ENCODE data around the gene POLD1. TPM values are rescaled to one million over a fixed set of nuclear protein-coding genes. Genes with fewer than 3 reads are reported as not detected.
"Not testable (repeated sequence)": the region's sequence is repeated elsewhere in the genome, so short reads cannot be mapped to it uniquely, and the experiment has no call there.

Gene POLD1
- total and polyA plus RNA-seq, 3 experiments from 2014 or later = 29.4 to 160 (median 154) TPM

- Mint-ChIP-seq H3K4me1 (peaks cover 8 to 17% (median 12%) of the 10 kb centered on the region in 3 donors), H3K4me3 (no peak overlapping the region), H3K27me3 (peaks cover 0 to 4% of the 10 kb centered on the region in 2 donors), H3K9me3 (peaks cover 0 to 10% (median 7%) of the 10 kb centered on the region in 5 donors), H3K27ac (no peak overlapping the region), H3K36me3 (peaks cover 0 to 4% (median 0%) of the 10 kb centered on the region in 3 donors)
- no peak for DNase-seq
- Histone ChIP-seq H3K4me1 (ENCODE audit: insufficient read depth, low read length) (peaks cover 4% of the 10 kb centered on the region), H3K9me3 (ENCODE audit: low read length) (no peaks in the 10 kb centered on the region), H3K4me3 (ENCODE audit: low read length) (no peak overlapping the region), H3K36me3 (ENCODE audit: insufficient read depth, low read length) (no peaks in the 10 kb centered on the region), H3K27me3 (ENCODE audit: insufficient read depth, low read length, poor library complexity, severe bottlenecking) (no peaks in the 10 kb centered on the region), H3K27ac (ENCODE audit: low read depth, low read length) (no peak overlapping the region)
- CTCF ChIA-PET = no interaction called here
- POLR2A ChIA-PET = no interaction called here
Observed at GRCh38 chr19:50349277-50350057, 34.7 kb upstream of the POLD1 start.

- ChIA-PET POLR2A (no interaction called here), CTCF (interaction anchor here (1.6 kb wide), 1 partner anchor 108 kb away, joined by 5 read pairs; no protein-coding TSS in a partner anchor)
- Histone ChIP-seq H3K9me3 (ENCODE audit: low read length) (no peaks in the 10 kb centered on the region), H3K27me3 (ENCODE audit: insufficient read depth, low read length, poor library complexity, severe bottlenecking) (no peaks in the 10 kb centered on the region), H3K27ac (ENCODE audit: low read depth, low read length) (no peak overlapping the region), H3K36me3 (ENCODE audit: insufficient read depth, low read length) (no peaks in the 10 kb centered on the region), H3K4me3 (ENCODE audit: low read length) (no peak overlapping the region), H3K4me1 (ENCODE audit: insufficient read depth, low read length) (no peaks in the 10 kb centered on the region)
- Mint-ChIP-seq H3K27ac (no peak overlapping the region), H3K36me3 (peaks cover 0 to under 1% (median 0%) of the 10 kb centered on the region in 3 donors), H3K27me3 (peaks cover 2 to 4% of the 10 kb centered on the region in 2 donors), H3K9me3 (no peaks in the 10 kb centered on the region), H3K4me1 (peaks cover 5 to 11% (median 10%) of the 10 kb centered on the region in 3 donors), H3K4me3 (no peak overlapping the region)
- DNase-seq = no peak
Observed at GRCh38 chr19:50352242-50352641, 31.9 kb upstream of the POLD1 start.

- H3K4me3 Mint-ChIP-seq; H3K4me1 ChIP-seq (ENCODE audit: insufficient read depth, low read length); H3K27ac Mint-ChIP-seq; H3K36me3 Mint-ChIP-seq; H3K9me3 ChIP-seq (ENCODE audit: low read length); H3K27me3 ChIP-seq (ENCODE audit: insufficient read depth, low read length, poor library complexity, severe bottlenecking); H3K27me3 Mint-ChIP-seq; POLR2A ChIA-PET; H3K4me3 ChIP-seq (ENCODE audit: low read length); H3K9me3 Mint-ChIP-seq; DNase-seq; H3K36me3 ChIP-seq (ENCODE audit: insufficient read depth, low read length); H3K27ac ChIP-seq (ENCODE audit: low read depth, low read length): not testable (repeated sequence)
- CTCF ChIA-PET = interaction anchor here (1.6 kb wide), 1 partner anchor 107 kb away, joined by 5 read pairs; no protein-coding TSS in a partner anchor
- H3K4me1 Mint-ChIP-seq = peaks cover 7 to 13% (median 9%) of the 10 kb centered on the region in 3 donors
Observed at GRCh38 chr19:50353487-50353880, 30.7 kb upstream of the POLD1 start.

GRCh38 chr19:50356691-50357177, 27.4 kb upstream of the POLD1 start:
- POLR2A ChIA-PET = interaction anchor here (1.1 to 2.8 kb wide), 6 partner anchors 10 to 154 kb away, joined by 4 to 19 read pairs (median 8); partner anchors contain the start of genes JOSD2, NR1H2 and POLD1
- Mint-ChIP-seq H3K4me3 (peak overlapping the region; percentile 89 to 97 (median 90)), H3K9me3 (no peaks in the 10 kb centered on the region), H3K27ac (peak overlapping the region; percentile 95 to 99 (median 98)), H3K27me3 (peaks cover 1 to 4% of the 10 kb centered on the region in 2 donors), H3K4me1 (peaks cover 18 to 33% (median 33%) of the 10 kb centered on the region in 3 donors), H3K36me3 (peaks cover 0 to 11% (median 4%) of the 10 kb centered on the region in 3 donors)
- DNase-seq = no peak
- H3K27me3 ChIP-seq (ENCODE audit: insufficient read depth, low read length, poor library complexity, severe bottlenecking) = no peaks in the 10 kb centered on the region
- peak overlapping the region; percentile 97 for H3K27ac ChIP-seq (ENCODE audit: low read depth, low read length)
- CTCF ChIA-PET = interaction anchor here (0.8 to 2.5 kb wide), 26 partner anchors 9 to 565 kb away, joined by 3 to 27 read pairs (median 6); partner anchors contain the start of genes JOSD2, NAPSA, NR1H2 and POLD1
- peaks cover 24% of the 10 kb centered on the region for H3K4me1 ChIP-seq (ENCODE audit: insufficient read depth, low read length)
- peak overlapping the region; percentile 86 for H3K4me3 ChIP-seq (ENCODE audit: low read length)
- no peaks in the 10 kb centered on the region for H3K36me3 ChIP-seq (ENCODE audit: insufficient read depth, low read length)
- H3K9me3 ChIP-seq (ENCODE audit: low read length) = no peaks in the 10 kb centered on the region

- Histone ChIP-seq H3K4me1 (ENCODE audit: insufficient read depth, low read length) (peaks cover 28% of the 10 kb centered on the region), H3K27ac (ENCODE audit: low read depth, low read length) (peak overlapping the region; percentile 97), H3K27me3 (ENCODE audit: insufficient read depth, low read length, poor library complexity, severe bottlenecking) (no peaks in the 10 kb centered on the region), H3K9me3 (ENCODE audit: low read length) (no peaks in the 10 kb centered on the region), H3K36me3 (ENCODE audit: insufficient read depth, low read length) (no peaks in the 10 kb centered on the region), H3K4me3 (ENCODE audit: low read length) (peak overlapping the region; percentile 86)
- H3K4me1 Mint-ChIP-seq = peaks cover 21 to 40% (median 38%) of the 10 kb centered on the region in 3 donors
- peak overlapping the region; percentile 89 to 97 (median 90) for H3K4me3 Mint-ChIP-seq
- peaks cover 1 to 4% of the 10 kb centered on the region in 2 donors for H3K27me3 Mint-ChIP-seq
- ChIA-PET CTCF (interaction anchor here (0.7 to 2.5 kb wide), 29 partner anchors 9 to 744 kb away, joined by 3 to 27 read pairs (median 6); partner anchors contain the start of genes JOSD2, NAPSA, NR1H2 and POLD1), POLR2A (interaction anchor here (0.5 to 2.8 kb wide), 7 partner anchors 9 to 154 kb away, joined by 4 to 19 read pairs (median 7); partner anchors contain the start of genes JOSD2, NR1H2 and POLD1)
- no peaks in the 10 kb centered on the region for H3K9me3 Mint-ChIP-seq
- peaks cover 0 to 11% (median 4%) of the 10 kb centered on the region in 3 donors for H3K36me3 Mint-ChIP-seq
- peak; percentile 81 to 92 (median 84) for DNase-seq
- H3K27ac Mint-ChIP-seq = peak overlapping the region; percentile 95 to 99 (median 98)
Observed at GRCh38 chr19:50357178-50358100, 26.7 kb upstream of the POLD1 start.

DNA sequence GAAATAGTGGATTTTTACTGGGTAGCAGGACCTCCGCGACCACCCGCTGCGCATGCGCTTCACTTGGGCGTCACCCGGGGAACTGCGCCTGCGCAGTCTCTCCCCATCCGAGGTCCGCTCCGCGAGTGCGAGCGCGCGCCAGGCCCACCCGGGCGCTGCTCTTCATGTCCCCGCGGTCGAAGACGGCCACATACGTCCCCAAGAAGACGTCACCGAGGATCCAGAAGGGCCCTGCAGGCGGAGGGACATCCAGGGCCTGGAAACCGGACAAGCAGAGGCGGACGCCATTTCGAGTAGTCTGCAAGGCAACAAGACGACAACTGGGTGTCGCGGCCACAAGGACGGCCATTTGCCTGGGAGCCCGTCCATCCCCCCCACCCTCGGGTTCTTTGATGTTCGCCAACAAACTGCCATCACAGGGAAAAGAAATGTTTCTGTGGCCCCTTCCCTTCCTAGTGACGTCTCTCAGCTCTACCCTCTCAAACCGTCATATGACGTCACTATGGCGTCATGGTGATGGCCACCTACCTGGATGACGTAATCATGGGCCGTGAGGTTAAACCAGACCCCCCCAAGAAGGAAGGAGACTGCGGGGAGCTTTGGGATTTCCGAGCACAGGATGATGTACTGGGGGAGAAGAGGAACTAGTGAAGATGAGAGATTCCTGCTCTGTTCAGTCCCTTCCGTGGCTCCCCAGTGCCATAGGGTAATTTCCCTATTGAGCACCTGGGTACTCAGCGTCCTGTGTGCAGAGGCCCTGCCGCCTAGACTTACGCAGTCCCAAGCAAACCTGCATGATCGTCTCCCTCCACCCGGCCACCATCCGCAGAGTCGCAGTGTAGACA, 25.4 kb upstream of the POLD1 start:
- no peaks in the 10 kb centered on the region for H3K9me3 ChIP-seq (ENCODE audit: low read length)
- H3K36me3 ChIP-seq (ENCODE audit: insufficient read depth, low read length) = no peaks in the 10 kb centered on the region
- Mint-ChIP-seq H3K27ac (peak overlapping the region; percentile 95 to 99 (median 98)), H3K4me1 (peaks cover 27 to 51% (median 51%) of the 10 kb centered on the region in 3 donors), H3K4me3 (peak overlapping the region; percentile 89 to 97 (median 90)), H3K36me3 (peaks cover 0 to 11% (median 4%) of the 10 kb centered on the region in 3 donors), H3K9me3 (no peaks in the 10 kb centered on the region), H3K27me3 (peaks cover 1 to 4% of the 10 kb centered on the region in 2 donors)
- POLR2A ChIA-PET = interaction anchor here (2.2 to 2.8 kb wide), 2 partner anchors 17 to 25 kb away, joined by 13 to 19 read pairs; partner anchors contain the start of genes NR1H2 and POLD1
- no peaks in the 10 kb centered on the region for H3K27me3 ChIP-seq (ENCODE audit: insufficient read depth, low read length, poor library complexity, severe bottlenecking)
- CTCF ChIA-PET = interaction anchor here (0.7 to 2.3 kb wide), 5 partner anchors 7 to 563 kb away, joined by 3 to 27 read pairs (median 13); partner anchors contain the start of gene NAPSA
- peak; percentile 58 to 84 (median 74) for DNase-seq
- peak overlapping the region; percentile 86 for H3K4me3 ChIP-seq (ENCODE audit: low read length)
- H3K4me1 ChIP-seq (ENCODE audit: insufficient read depth, low read length) = peaks cover 39% of the 10 kb centered on the region
- H3K27ac ChIP-seq (ENCODE audit: low read depth, low read length) = peak overlapping the region; percentile 97
